GM13977 (cell line): ENCODE measurements around the gene GNA12.

ENCODE experiments used
- DNase-seq: peaks from one replicate; pipeline ENCODE4 v3.0.0; 2012; ENCODE audit warnings: low spot score
- in situ Hi-C: fragments of 300-500 bp; cut with MboI; formaldehyde crosslinking; loops from one replicate; pipeline ENCODE4 v1.12.0; 2022; ENCODE audit warnings: low sequenced_read_pairs, low pct_unique_long_range_greater_than_20kb, mixed read lengths, inconsistent platforms; ENCODE audit not compliant: unreplicated experiment
- TF ChIP-seq, protein P1 (sequence below): IDR thresholded peaks from 2 replicates; pipeline ENCODE4 v1.5.1; 2012; ENCODE audit warnings: mild to moderate bottlenecking, control low read depth; ENCODE audit not compliant: insufficient read depth; ENCODE audit errors: extremely low read depth, missing control alignments

The GNA12 gene

GRCh38 chr7:2777898-2778535 lies 66.1 kb downstream of the GNA12 start:
- no peak for DNase-seq
- in situ Hi-C loops: no loop called here
- TF ChIP-seq, protein P1, sequence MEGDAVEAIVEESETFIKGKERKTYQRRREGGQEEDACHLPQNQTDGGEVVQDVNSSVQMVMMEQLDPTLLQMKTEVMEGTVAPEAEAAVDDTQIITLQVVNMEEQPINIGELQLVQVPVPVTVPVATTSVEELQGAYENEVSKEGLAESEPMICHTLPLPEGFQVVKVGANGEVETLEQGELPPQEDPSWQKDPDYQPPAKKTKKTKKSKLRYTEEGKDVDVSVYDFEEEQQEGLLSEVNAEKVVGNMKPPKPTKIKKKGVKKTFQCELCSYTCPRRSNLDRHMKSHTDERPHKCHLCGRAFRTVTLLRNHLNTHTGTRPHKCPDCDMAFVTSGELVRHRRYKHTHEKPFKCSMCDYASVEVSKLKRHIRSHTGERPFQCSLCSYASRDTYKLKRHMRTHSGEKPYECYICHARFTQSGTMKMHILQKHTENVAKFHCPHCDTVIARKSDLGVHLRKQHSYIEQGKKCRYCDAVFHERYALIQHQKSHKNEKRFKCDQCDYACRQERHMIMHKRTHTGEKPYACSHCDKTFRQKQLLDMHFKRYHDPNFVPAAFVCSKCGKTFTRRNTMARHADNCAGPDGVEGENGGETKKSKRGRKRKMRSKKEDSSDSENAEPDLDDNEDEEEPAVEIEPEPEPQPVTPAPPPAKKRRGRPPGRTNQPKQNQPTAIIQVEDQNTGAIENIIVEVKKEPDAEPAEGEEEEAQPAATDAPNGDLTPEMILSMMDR: no peak

- TF ChIP-seq, protein P1: no peak
- no peak for DNase-seq
- in situ Hi-C loops: no loop called here
Measured at GRCh38 chr7:2776401-2776800, 67.7 kb downstream of the GNA12 start.

DNA sequence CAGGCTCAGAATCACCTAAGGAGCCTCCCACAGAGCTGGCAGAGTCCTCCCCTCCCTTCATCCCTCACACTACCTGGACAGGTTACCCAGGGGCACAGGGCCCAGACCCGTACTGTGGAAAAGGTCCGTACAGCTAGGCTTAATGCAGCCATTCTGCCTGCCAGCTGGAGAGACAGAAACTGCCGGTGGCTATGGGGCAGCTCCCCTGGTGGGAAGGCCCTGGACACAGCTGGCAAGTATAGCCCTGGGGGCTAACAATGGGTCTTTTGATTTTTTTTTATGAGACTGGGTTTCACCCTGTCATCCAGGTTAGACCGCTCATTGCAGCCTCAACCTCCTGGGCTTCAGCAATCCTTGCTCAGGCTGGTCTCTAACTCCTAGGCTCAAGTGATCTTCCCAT lies 68.3 kb downstream of the GNA12 start:
- TF ChIP-seq, protein P1: no peak
- DNase-seq: no peak
- in situ Hi-C loops: no loop called here

- in situ Hi-C loops: no loop called here
- DNase-seq: no peak
- TF ChIP-seq, protein P1: no peak
Measured at GRCh38 chr7:2775376-2775775, 68.7 kb downstream of the GNA12 start.

DNA sequence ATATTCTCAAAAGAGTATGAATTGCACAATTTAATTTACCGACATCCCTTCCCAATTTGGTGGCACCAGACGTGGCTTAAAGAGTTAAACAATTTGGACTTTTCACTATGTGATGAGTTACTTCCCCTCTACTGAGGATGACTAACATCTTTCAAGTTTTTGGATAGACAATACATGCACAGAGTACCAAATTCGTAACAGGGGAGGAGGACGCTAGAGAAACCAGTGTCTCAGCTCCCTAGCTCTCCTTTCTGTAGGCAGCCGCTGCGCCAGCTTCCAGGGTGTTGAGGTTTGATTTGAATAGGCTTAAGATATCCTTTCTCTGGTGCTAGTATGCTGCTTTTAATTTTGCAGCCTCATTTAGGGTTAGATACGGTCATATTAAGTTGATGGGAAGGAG lies 69.2 kb downstream of the GNA12 start:
- TF ChIP-seq, protein P1: no peak
- no peak for DNase-seq
- in situ Hi-C loops: no loop called here

DNA sequence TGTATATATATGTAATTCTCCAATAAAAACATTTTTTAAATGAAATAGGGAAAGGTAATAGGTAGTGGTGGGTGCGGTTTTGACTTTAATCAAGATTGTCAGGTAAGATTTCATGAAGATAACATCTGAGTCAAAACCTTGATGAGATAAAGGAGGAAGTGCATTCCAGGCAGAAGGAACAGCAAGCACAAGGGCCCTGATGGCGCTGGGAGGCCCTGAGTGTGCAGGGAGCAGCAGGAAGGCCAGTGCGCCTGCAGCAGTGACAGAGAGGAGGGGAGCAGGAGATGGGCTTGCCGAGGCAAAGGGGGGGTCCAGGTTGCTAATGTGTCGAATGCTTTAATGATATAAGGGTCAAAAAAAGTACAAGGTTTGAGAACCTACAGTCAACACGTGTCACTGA lies 69.8 kb downstream of the GNA12 start:
- DNase-seq: no peak
- in situ Hi-C loops: no loop called here
- TF ChIP-seq, protein P1: no peak
